Karpas-422 (cell line): ENCODE measurements around the gene PADI2. TPM values are rescaled to one million over a fixed set of nuclear protein-coding genes. Genes with fewer than 3 reads are reported as not detected.

Experiments
- DNase-seq: peaks from one replicate; pipeline ENCODE4 v3.0.0-alpha.2; 2015
- H2AFZ ChIP-seq: fragments of 200-600 bp; sonication (generic); 2 replicates; pipeline ENCODE4 v1.6.1; 2014; ENCODE audit warnings: antibody characterized with exemption, low read length, mixed read lengths
- H3K27ac ChIP-seq: fragments of 200-600 bp; sonication (generic); 2 replicates; pipeline ENCODE4 v1.5.1; 2014; ENCODE audit warnings: mild to moderate bottlenecking, low read length, moderate library complexity
- H3K27me3 ChIP-seq: fragments of 200-600 bp; sonication (generic); 2 replicates; pipeline ENCODE4 v1.6.1; 2014; ENCODE audit warnings: low read length, mixed read lengths
- H3K36me3 ChIP-seq: fragments of 200-600 bp; sonication (generic); 2 replicates; pipeline ENCODE4 v1.6.1; 2014; ENCODE audit warnings: low read length, mixed read lengths; ENCODE audit not compliant: insufficient read depth
- H3K4me1 ChIP-seq: fragments of 200-600 bp; sonication (generic); 2 replicates; pipeline ENCODE4 v1.6.1; 2014; ENCODE audit warnings: mild to moderate bottlenecking, low read length, mixed read lengths
- H3K4me2 ChIP-seq: fragments of 200-600 bp; sonication (generic); 2 replicates; pipeline ENCODE4 v1.6.1; 2014; ENCODE audit warnings: low read length, low read depth, mild to moderate bottlenecking; ENCODE audit not compliant: poor library complexity, severe bottlenecking
- H3K4me3 ChIP-seq: fragments of 200-600 bp; sonication (generic); 2 replicates; pipeline ENCODE4 v1.5.1; 2014; ENCODE audit warnings: mild to moderate bottlenecking, antibody characterized with exemption, low read length, mixed read lengths
- H3K79me2 ChIP-seq: fragments of 200-600 bp; sonication (generic); 2 replicates; pipeline ENCODE4 v1.6.1; 2014; ENCODE audit warnings: mild to moderate bottlenecking, low read length, mixed read lengths
- H3K9ac ChIP-seq: fragments of 200-600 bp; sonication (generic); 2 replicates; pipeline ENCODE4 v1.6.0; 2014; ENCODE audit warnings: low read length
- H3K9me2 ChIP-seq: fragments of 200-600 bp; sonication (generic), shearing (Covaris generic); replicated peaks from 2 replicates; pipeline ENCODE4 v1.6.0; 2014; ENCODE audit warnings: mild to moderate bottlenecking, low read length, moderate library complexity; ENCODE audit not compliant: insufficient read depth
- H3K9me3 ChIP-seq: fragments of 300-700, 200-600 bp; sonication (generic); 2 replicates; pipeline ENCODE4 v1.6.1; 2014; ENCODE audit warnings: low read length, mixed read lengths
- H4K20me1 ChIP-seq: fragments of 200-600 bp; sonication (generic); 2 replicates; pipeline ENCODE4 v1.6.1; 2014; ENCODE audit warnings: mild to moderate bottlenecking, antibody characterized with exemption, low read length, low read depth; ENCODE audit not compliant: insufficient read depth
- total RNA-seq: library from RNA; depleted of rRNA; stranded (reverse); fragments of >200 nt; shearing (Covaris generic); gene quantifications from 2 replicates; pipeline ENCODE4 v1.2.3, GENCODE V29; 2014; ENCODE audit warnings: low replicate concordance

PADI2 gene
- total RNA-seq, 1 experiment from 2014 or later, result not detected

DNA sequence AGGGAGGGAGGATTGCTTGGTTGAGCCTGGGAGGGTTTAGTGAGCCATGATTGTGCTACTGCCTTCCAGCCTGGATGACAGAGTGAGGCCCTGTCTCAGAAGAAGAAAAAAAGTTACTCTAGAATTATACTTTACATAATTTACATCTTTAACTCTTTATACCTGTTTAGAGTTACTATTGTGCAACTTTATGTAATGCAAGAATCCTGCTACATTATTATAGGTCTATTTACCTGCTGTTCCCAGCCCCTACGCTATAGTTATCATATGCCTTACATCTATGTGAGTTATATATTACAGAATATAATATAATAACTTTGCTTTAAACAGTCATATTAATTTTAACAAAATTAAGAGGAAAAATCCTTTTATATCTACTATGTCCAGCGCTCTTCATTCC lies 79.7 kb downstream of the PADI2 start:
- Histone ChIP-seq H3K27me3 (no peaks in the 10 kb centered on the region), H3K4me1 (peaks cover 3% of the 10 kb centered on the region; the same call in 1 of the 2 replicates), H4K20me1 (no peaks in the 10 kb centered on the region), H3K4me2 (no peak overlapping the region), H3K79me2 (peaks cover 56% of the 10 kb centered on the region), H3K36me3 (peaks cover 38% of the 10 kb centered on the region; the same call in 1 of the 2 replicates), H3K9ac (no peak overlapping the region), H3K27ac (no peak overlapping the region), H3K9me2 (no peaks in the 10 kb centered on the region), H3K9me3 (no peaks in the 10 kb centered on the region), H2AFZ (no peak overlapping the region), H3K4me3 (no peak overlapping the region)
- no peak for DNase-seq

DNA sequence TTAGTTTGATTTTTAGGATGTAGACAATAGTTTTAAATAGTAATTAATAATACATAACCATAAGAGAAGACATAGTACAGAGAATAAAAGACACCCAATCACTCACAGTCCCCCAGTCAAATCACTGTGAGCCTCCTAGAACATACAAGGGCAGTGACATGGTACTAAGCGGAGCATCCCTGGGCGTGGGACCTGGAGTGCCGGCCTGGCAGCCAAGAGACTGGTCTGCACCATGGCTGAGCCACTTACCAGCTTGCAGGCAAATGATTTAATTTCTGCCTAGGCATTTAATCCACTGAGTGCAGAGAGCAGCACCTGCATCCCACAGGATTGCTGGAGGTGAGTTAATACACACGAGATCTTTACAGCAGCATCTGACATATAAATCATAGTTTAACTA lies 85.8 kb downstream of the PADI2 start:
- H3K27me3 ChIP-seq, result no peaks in the 10 kb centered on the region
- peaks cover 43% of the 10 kb centered on the region for H3K79me2 ChIP-seq
- DNase-seq, result no peak
- H3K27ac ChIP-seq, result no peak overlapping the region
- no peak overlapping the region for H3K9ac ChIP-seq
- H3K9me3 ChIP-seq, result no peaks in the 10 kb centered on the region
- H3K4me3 ChIP-seq, result no peak overlapping the region
- H3K4me2 ChIP-seq, result no peak overlapping the region
- H3K4me1 ChIP-seq, result peaks cover 3% of the 10 kb centered on the region; the same call in 1 of the 2 replicates
- no peaks in the 10 kb centered on the region for H3K9me2 ChIP-seq
- H4K20me1 ChIP-seq, result peaks cover 6% of the 10 kb centered on the region; the same call in 1 of the 2 replicates
- H2AFZ ChIP-seq, result no peak overlapping the region
- H3K36me3 ChIP-seq, result peaks cover 28% of the 10 kb centered on the region; the same call in 1 of the 2 replicates

DNA sequence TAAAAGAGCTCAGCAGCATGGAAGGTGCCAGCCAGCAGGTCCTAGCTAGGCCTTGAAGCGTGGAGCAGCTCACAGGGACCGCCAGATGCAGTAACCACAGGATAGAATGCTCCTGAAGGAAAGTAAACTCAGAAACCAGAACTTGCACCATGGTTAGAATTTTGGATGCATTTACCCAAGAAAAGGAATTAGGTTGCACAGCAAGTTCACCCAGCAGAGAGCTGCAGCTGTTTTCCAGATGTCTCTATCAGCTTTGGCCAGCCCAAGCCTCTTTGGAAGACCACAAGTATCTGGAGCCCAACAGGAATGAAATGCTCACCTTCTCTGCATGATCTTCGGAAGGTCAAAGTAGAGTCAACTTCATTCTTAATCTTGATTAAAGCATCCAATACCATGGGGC lies 86.5 kb downstream of the PADI2 start:
- Histone ChIP-seq H3K4me2 (no peak overlapping the region), H3K4me1 (no peaks in the 10 kb centered on the region), H3K9ac (no peak overlapping the region), H3K9me3 (no peaks in the 10 kb centered on the region), H3K79me2 (peaks cover 37% of the 10 kb centered on the region), H3K36me3 (peaks cover 31% of the 10 kb centered on the region; the same call in 1 of the 2 replicates), H3K4me3 (no peak overlapping the region), H2AFZ (no peak overlapping the region), H3K27me3 (no peaks in the 10 kb centered on the region), H3K9me2 (no peaks in the 10 kb centered on the region), H4K20me1 (peaks cover 6% of the 10 kb centered on the region; the same call in 1 of the 2 replicates), H3K27ac (no peak overlapping the region)
- DNase-seq, result no peak

DNA sequence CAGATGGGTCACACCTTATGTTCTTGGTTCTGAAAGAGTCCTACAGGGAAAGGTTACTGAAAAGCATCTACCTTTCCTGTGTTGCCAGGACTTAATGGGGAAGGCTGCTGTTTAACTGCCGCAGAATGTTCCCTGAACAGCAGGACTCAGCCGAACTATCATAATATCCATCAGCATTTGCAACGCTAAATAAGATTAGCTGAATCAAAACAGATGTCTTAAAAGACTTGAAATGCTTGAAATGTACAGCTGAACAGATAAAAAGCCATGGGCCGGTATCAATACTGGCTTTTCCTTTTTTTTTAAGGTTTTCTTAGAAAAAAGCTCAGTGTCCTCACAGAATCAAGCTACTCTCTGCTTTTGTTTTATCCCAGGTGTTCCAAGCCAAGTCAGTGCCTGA lies 87.8 kb downstream of the PADI2 start:
- H3K4me1 ChIP-seq, result no peaks in the 10 kb centered on the region
- H3K4me2 ChIP-seq, result no peak overlapping the region
- H3K9me2 ChIP-seq, result no peaks in the 10 kb centered on the region
- H3K36me3 ChIP-seq, result peaks cover 31% of the 10 kb centered on the region; the same call in 1 of the 2 replicates
- no peak overlapping the region for H3K4me3 ChIP-seq
- no peak overlapping the region for H3K27ac ChIP-seq
- H3K27me3 ChIP-seq, result no peaks in the 10 kb centered on the region
- H3K9me3 ChIP-seq, result no peaks in the 10 kb centered on the region
- H3K79me2 ChIP-seq, result peaks cover 31% of the 10 kb centered on the region
- no peak for DNase-seq
- no peak overlapping the region for H2AFZ ChIP-seq
- peaks cover 6% of the 10 kb centered on the region; the same call in 1 of the 2 replicates for H4K20me1 ChIP-seq
- no peak overlapping the region for H3K9ac ChIP-seq

DNA sequence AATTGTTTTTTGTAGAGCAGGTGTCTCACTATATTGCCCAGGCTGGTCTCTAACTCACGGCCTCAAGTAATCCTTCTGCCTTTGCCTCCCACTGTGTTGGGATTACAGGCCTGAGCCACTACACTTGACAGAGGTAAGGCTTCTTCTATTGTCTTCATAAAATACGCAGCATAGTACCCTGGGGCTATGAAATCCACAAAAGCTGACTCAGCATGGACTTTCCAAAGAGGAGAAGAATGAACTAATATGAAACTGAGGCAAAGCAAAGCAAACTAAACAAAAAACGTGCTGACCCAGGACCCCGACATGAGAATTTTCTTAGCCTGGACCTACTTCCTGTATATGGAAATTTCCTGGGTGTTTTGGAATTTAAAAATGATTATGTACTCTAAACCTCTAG lies 89.0 kb downstream of the PADI2 start:
- no peak overlapping the region for H3K9ac ChIP-seq
- H3K36me3 ChIP-seq, result peaks cover 37% of the 10 kb centered on the region; the same call in 1 of the 2 replicates
- H3K9me2 ChIP-seq, result no peaks in the 10 kb centered on the region
- H3K27me3 ChIP-seq, result no peaks in the 10 kb centered on the region
- H3K4me2 ChIP-seq, result no peak overlapping the region
- H3K79me2 ChIP-seq, result peaks cover 22% of the 10 kb centered on the region
- no peak overlapping the region for H3K27ac ChIP-seq
- no peak overlapping the region for H3K4me3 ChIP-seq
- no peak for DNase-seq
- H3K4me1 ChIP-seq, result no peaks in the 10 kb centered on the region
- H2AFZ ChIP-seq, result no peak overlapping the region
- no peaks in the 10 kb centered on the region for H3K9me3 ChIP-seq
- H4K20me1 ChIP-seq, result peaks cover 6% of the 10 kb centered on the region; the same call in 1 of the 2 replicates

DNA sequence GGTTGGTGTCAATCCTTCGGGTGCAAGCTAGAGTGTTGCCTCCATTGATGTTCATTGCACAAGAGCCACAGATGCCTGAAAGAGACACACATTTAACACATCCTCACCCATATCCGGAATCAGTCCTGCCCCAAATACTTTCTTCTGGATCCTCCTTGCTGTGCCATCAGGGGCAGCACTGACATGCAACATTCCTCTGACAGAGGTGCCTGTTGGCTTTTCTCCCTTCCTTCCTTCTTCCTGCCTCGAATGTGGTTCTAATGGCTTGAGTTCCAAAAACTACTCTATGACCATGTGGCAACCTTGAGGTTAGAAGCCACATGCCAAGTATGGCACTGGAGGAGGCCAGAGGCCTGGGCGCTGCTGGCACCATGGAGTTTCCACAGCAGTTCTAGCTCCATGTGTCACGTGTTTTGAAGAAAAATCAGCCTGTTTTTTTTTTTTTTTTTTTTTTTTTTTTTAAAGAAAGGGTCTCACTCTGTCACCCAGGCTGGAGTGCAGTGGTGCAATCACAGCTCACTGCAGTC lies 90.5 kb downstream of the PADI2 start:
- Histone ChIP-seq H4K20me1 (peaks cover 4% of the 10 kb centered on the region; the same call in 1 of the 2 replicates), H3K4me2 (no peak overlapping the region), H3K4me1 (no peaks in the 10 kb centered on the region), H3K9me3 (no peaks in the 10 kb centered on the region), H3K4me3 (no peak overlapping the region), H3K9me2 (no peaks in the 10 kb centered on the region), H2AFZ (no peak overlapping the region), H3K9ac (no peak overlapping the region), H3K27ac (no peak overlapping the region), H3K27me3 (no peaks in the 10 kb centered on the region), H3K36me3 (peaks cover 40% of the 10 kb centered on the region), H3K79me2 (peaks cover 11% of the 10 kb centered on the region)
- no peak for DNase-seq

DNA sequence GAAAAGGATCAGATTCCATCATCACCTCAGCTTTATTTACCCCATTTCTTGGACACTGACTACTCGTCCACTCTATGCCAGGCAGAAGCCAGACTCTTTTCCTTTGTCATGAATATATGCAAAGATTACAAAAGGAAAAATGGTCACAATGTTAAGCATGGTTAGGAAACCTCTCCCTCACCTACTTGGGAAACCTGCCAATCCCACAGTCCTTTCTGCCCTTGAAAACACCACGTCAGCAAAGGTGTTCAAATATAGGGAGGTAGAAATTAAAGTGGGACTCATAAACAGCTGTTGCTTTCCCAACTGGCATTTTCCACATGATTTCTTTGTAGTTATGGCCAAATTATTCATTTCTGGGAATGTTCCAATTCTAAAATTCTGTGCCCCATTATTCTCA lies 91.4 kb downstream of the PADI2 start:
- Histone ChIP-seq H3K36me3 (peaks cover 41% of the 10 kb centered on the region), H3K4me1 (no peaks in the 10 kb centered on the region), H4K20me1 (no peaks in the 10 kb centered on the region)

DNA sequence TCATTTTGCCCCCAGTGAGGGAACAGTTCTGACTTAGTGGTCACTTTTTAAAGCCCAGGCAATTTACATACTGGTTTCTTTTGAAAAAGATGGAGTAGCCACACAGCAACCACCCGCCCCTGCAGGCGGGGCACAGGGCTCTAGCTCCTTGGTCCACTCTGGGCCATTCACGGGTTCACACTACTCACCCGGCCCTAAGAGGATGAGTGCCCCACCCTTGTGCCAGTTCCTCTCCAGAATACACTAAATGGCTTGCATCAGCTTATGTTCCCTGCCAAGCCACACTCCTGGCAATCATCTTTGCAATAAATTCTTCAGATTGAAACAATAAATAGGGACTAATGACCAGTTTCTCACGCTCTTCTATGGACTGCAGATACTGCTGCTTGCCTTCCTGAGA lies 91.8 kb downstream of the PADI2 start:
- no peak for DNase-seq
- Histone ChIP-seq H3K36me3 (peaks cover 43% of the 10 kb centered on the region), H4K20me1 (no peaks in the 10 kb centered on the region), H3K4me1 (no peaks in the 10 kb centered on the region), H3K9me3 (no peaks in the 10 kb centered on the region), H3K79me2 (peaks cover 4% of the 10 kb centered on the region; the same call in 1 of the 2 replicates), H3K4me2 (no peak overlapping the region), H2AFZ (no peak overlapping the region), H3K4me3 (no peak overlapping the region), H3K27ac (no peak overlapping the region), H3K27me3 (no peaks in the 10 kb centered on the region), H3K9ac (no peak overlapping the region), H3K9me2 (no peaks in the 10 kb centered on the region)

More for the DNA sequence above, 91.4 kb downstream of the PADI2 start:
- no peak overlapping the region for H2AFZ ChIP-seq
- peaks cover 5% of the 10 kb centered on the region for H3K79me2 ChIP-seq
- H3K27me3 ChIP-seq, result no peaks in the 10 kb centered on the region
- no peaks in the 10 kb centered on the region for H3K9me3 ChIP-seq
- H3K9ac ChIP-seq, result no peak overlapping the region
- no peaks in the 10 kb centered on the region for H3K9me2 ChIP-seq
- H3K4me2 ChIP-seq, result no peak overlapping the region
- no peak overlapping the region for H3K4me3 ChIP-seq
- H3K27ac ChIP-seq, result no peak overlapping the region
- DNase-seq, result no peak
